Embryonic facial prominence (tissue), 1 donor: ENCODE results near the gene MAGEB5.
"Not testable (repeated sequence)": the region's sequence is repeated elsewhere in the genome, so short reads cannot be mapped to it uniquely, and the experiment has no call there.

Experiments
- DNase-seq: peaks from one replicate; pipeline ENCODE4 v3.0.0-alpha.2; 2016; ENCODE audit errors: extremely low spot score

Gene MAGEB5, protein sequence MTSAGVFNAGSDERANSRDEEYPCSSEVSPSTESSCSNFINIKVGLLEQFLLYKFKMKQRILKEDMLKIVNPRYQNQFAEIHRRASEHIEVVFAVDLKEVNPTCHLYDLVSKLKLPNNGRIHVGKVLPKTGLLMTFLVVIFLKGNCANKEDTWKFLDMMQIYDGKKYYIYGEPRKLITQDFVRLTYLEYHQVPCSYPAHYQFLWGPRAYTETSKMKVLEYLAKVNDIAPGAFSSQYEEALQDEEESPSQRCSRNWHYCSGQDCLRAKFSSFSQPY

GRCh38 chrX:26215869-26216268 lies at the start of gene MAGEB5:
Gene MAGEB5, plus strand, starts transcription at chrX:26216169. Its CDS starts 1,133 bp downstream, at chrX:26217302.
- no peak for DNase-seq

DNA sequence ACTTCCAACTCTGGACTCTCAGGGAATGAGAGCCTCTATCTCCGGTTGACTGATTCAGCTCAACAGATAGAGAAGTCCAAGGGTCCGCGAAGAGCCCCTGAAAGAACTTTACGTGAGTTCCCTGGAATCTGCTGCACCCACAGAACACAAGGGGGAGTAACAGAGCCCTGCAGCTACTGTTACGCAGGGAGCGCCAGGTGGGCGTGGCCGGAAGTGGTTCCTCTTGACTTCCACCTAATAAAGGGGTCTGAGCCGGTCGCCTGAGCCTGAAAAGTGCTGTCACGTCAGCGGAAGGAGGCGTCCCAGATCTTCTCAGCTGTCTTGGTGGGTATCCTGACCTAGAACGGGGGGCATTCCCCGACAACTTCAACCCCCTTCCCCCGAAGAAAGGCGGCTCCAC lies 23.8 kb upstream of the MAGEB5 start, which contains the start of gene MAGEB6:
Gene MAGEB6 (plus strand): TSS at position 237 of the 400 bp plus-strand sequence. CDS start 1,407 bp downstream, outside the sequence.
- DNase-seq, result no peak

GRCh38 chrX:26203561-26203960 lies 12.4 kb upstream of the MAGEB5 start:
- DNase-seq, result no peak

DNA sequence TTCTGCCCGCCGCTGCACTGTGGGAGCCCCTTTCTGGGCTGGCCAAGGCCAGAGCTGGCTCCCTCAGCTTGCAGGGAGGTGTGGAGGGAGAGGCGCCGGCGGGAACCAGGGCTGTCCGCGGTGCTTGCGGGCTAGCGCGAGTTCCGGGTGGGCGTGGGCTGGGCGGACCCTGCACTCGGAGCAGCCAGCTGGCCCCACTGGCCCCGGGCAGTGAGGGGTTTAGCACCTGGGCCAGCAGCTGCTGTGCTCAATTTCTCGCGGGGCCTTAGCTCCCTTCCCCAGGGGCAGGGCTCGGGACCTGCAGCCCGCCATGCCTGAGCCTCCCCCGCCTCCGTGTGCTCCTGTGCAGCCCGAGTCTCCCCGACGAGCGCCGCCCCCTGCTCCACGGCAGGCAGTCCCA lies 11.3 kb upstream of the MAGEB5 start:
- not testable (repeated sequence) for DNase-seq

DNA sequence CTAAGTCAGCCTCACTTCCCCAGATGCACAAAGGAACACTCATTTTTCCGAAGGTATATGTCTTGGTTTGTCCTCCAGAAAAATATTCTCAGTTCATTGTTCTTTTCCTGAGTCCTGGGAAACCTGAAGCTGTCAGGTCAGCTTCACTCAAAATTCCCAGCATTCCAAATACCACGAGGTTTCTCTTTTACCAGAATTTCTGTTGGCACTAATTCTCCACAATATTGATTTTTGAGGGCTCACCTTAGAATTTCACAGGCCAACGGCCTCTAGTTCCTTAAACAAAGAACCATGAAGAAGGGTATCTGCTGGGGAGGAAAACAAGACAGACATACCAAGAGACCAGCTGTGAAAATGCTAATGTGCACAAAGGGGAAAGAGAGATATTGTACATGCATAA lies 8.0 kb upstream of the MAGEB5 start:
- DNase-seq, result no peak

DNA sequence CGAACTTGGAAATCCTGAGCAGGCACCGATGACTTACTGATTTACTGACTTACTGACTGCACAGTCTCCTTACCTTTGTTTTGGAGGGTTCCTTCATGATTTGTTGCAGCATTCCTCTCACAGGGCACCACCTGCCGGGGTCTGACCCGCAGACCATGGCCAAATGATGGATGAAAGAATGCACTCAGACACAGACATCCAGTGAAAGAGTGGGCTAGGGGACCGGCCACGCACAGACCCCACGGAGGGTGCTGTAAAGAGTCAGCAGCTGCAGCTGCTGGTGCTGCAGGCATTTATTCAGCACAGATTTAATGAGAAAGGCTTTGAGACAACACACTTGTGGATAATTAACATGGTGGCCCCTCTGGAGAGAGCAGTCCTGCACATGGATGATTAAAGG lies 3.4 kb downstream of the MAGEB5 start:
- DNase-seq, result no peak

GRCh38 chrX:26234177-26234576 lies 18.2 kb downstream of the MAGEB5 start:
- no peak for DNase-seq

DNA sequence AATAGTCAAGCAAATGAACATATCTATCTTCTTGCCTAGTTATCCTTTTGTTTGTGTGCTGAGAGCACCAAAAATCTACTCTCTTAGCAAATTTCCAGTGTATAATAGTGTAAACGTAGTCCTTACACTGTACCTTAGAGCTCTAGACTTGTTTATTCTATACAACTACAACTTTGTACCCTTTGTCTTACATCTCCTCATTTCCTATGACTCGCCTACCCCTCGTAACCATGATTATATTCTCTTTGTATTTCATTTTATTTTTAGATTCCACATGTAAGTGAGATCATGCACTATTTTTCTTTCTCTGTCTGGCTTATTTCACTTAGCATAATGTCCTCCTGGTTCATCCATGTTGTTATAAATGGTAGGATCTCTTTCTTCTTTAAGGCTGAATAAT lies 37.6 kb downstream of the MAGEB5 start:
- DNase-seq, result no peak

- DNase-seq, result no peak
Measured at GRCh38 chrX:26254436-26254835, 38.5 kb downstream of the MAGEB5 start.

- no peak for DNase-seq
Measured at GRCh38 chrX:26262121-26262523, 46.2 kb downstream of the MAGEB5 start.
